Activated T-cell treated with anti-CD3 and anti-CD28 coated beads, Interleukin-2, amount 50 U/mL, for 24 hours (primary cell): ENCODE results near the gene HIVEP1.

ENCODE experiments used
- DNase-seq: peaks from one replicate; pipeline ENCODE4 v3.0.0-alpha.2; 2020
- H3K27ac Mint-ChIP-seq: 2 replicates; pipeline ENCODE4 v1.8.0; 2020; ENCODE audit warnings: mild to moderate bottlenecking, mixed read lengths
- H3K27me3 Mint-ChIP-seq: 2 replicates; pipeline ENCODE4 v1.8.0; 2020; ENCODE audit warnings: mixed read lengths
- H3K36me3 Mint-ChIP-seq: 2 replicates; pipeline ENCODE4 v1.8.0; 2020; ENCODE audit warnings: low read depth, mixed read lengths
- H3K4me1 Mint-ChIP-seq: 2 replicates; pipeline ENCODE4 v1.8.0; 2020; ENCODE audit warnings: low read depth, mixed read lengths
- H3K4me3 Mint-ChIP-seq: 2 replicates; pipeline ENCODE4 v1.8.0; 2020; ENCODE audit warnings: mild to moderate bottlenecking, moderate library complexity, mixed read lengths
- H3K9me3 Mint-ChIP-seq: 2 replicates; pipeline ENCODE4 v1.8.0; 2020; ENCODE audit warnings: mixed read lengths

The HIVEP1 gene

GRCh38 chr6:12065321-12066140 is 53.4 kb downstream of the HIVEP1 start:
- Mint-ChIP-seq H3K4me3 (no peak overlapping the region), H3K36me3 (peaks cover 2% of the 10 kb centered on the region)

GRCh38 chr6:12066297-12066696 is 54.2 kb downstream of the HIVEP1 start:
- H3K27me3 Mint-ChIP-seq = no peaks in the 10 kb centered on the region
- no peak overlapping the region for H3K4me3 Mint-ChIP-seq
- no peak for DNase-seq
- peaks cover 63% of the 10 kb centered on the region for H3K4me1 Mint-ChIP-seq
- peaks cover 2% of the 10 kb centered on the region for H3K36me3 Mint-ChIP-seq
- no peak overlapping the region for H3K27ac Mint-ChIP-seq
- no peaks in the 10 kb centered on the region for H3K9me3 Mint-ChIP-seq

More at GRCh38 chr6:12065321-12066140, 53.4 kb downstream of the HIVEP1 start:
- Mint-ChIP-seq H3K9me3 (no peaks in the 10 kb centered on the region), H3K27me3 (no peaks in the 10 kb centered on the region), H3K4me1 (peaks cover 63% of the 10 kb centered on the region), H3K27ac (peak overlapping the region; percentile 55)
- DNase-seq = no peak

- Mint-ChIP-seq H3K4me1 (peaks cover 63% of the 10 kb centered on the region), H3K36me3 (peaks cover 2% of the 10 kb centered on the region)
Observed at GRCh38 chr6:12068899-12069557, 56.9 kb downstream of the HIVEP1 start.

GRCh38 chr6:12069891-12070529 is 57.9 kb downstream of the HIVEP1 start:
- H3K36me3 Mint-ChIP-seq = peaks cover 2% of the 10 kb centered on the region
- no peaks in the 10 kb centered on the region for H3K9me3 Mint-ChIP-seq
- no peak overlapping the region for H3K27ac Mint-ChIP-seq
- no peak overlapping the region for H3K4me3 Mint-ChIP-seq
- DNase-seq = no peak
- H3K27me3 Mint-ChIP-seq = no peaks in the 10 kb centered on the region
- H3K4me1 Mint-ChIP-seq = peaks cover 59% of the 10 kb centered on the region

More at GRCh38 chr6:12068899-12069557, 56.9 kb downstream of the HIVEP1 start:
- H3K27me3 Mint-ChIP-seq = no peaks in the 10 kb centered on the region
- no peak for DNase-seq
- H3K27ac Mint-ChIP-seq = no peak overlapping the region
- H3K9me3 Mint-ChIP-seq = no peaks in the 10 kb centered on the region
- H3K4me3 Mint-ChIP-seq = no peak overlapping the region

- H3K36me3 Mint-ChIP-seq = no peaks in the 10 kb centered on the region
- no peak overlapping the region for H3K27ac Mint-ChIP-seq
- DNase-seq = no peak
- H3K4me1 Mint-ChIP-seq = peaks cover 57% of the 10 kb centered on the region
- H3K27me3 Mint-ChIP-seq = no peaks in the 10 kb centered on the region
- no peak overlapping the region for H3K4me3 Mint-ChIP-seq
- H3K9me3 Mint-ChIP-seq = no peaks in the 10 kb centered on the region
Observed at GRCh38 chr6:12071064-12071615, 59.0 kb downstream of the HIVEP1 start.

- H3K4me3 Mint-ChIP-seq = no peak overlapping the region
- no peaks in the 10 kb centered on the region for H3K9me3 Mint-ChIP-seq
- H3K4me1 Mint-ChIP-seq = peaks cover 59% of the 10 kb centered on the region
- H3K27ac Mint-ChIP-seq = peak overlapping the region; percentile 31
- H3K36me3 Mint-ChIP-seq = peaks cover 18% of the 10 kb centered on the region
- no peak for DNase-seq
- no peaks in the 10 kb centered on the region for H3K27me3 Mint-ChIP-seq
Observed at GRCh38 chr6:12075067-12075563, 63.0 kb downstream of the HIVEP1 start.

- H3K9me3 Mint-ChIP-seq = no peaks in the 10 kb centered on the region
- H3K4me1 Mint-ChIP-seq = peaks cover 65% of the 10 kb centered on the region
- DNase-seq = no peak
- peaks cover 18% of the 10 kb centered on the region for H3K36me3 Mint-ChIP-seq
- peak overlapping the region; percentile 26 for H3K27ac Mint-ChIP-seq
- no peaks in the 10 kb centered on the region for H3K27me3 Mint-ChIP-seq
- no peak overlapping the region for H3K4me3 Mint-ChIP-seq
Observed at GRCh38 chr6:12077021-12077710, 65.1 kb downstream of the HIVEP1 start.

GRCh38 chr6:12078014-12078413 is 65.9 kb downstream of the HIVEP1 start:
- no peak overlapping the region for H3K27ac Mint-ChIP-seq
- peaks cover 18% of the 10 kb centered on the region for H3K36me3 Mint-ChIP-seq
- H3K27me3 Mint-ChIP-seq = no peaks in the 10 kb centered on the region
- no peak overlapping the region for H3K4me3 Mint-ChIP-seq
- H3K4me1 Mint-ChIP-seq = peaks cover 62% of the 10 kb centered on the region
- no peaks in the 10 kb centered on the region for H3K9me3 Mint-ChIP-seq
- DNase-seq = no peak

- H3K4me1 Mint-ChIP-seq = peaks cover 60% of the 10 kb centered on the region
- H3K27me3 Mint-ChIP-seq = no peaks in the 10 kb centered on the region
- H3K36me3 Mint-ChIP-seq = peaks cover 14% of the 10 kb centered on the region
- no peak overlapping the region for H3K27ac Mint-ChIP-seq
- no peak for DNase-seq
- no peak overlapping the region for H3K4me3 Mint-ChIP-seq
- no peaks in the 10 kb centered on the region for H3K9me3 Mint-ChIP-seq
Observed at GRCh38 chr6:12081771-12082170, 69.7 kb downstream of the HIVEP1 start.

- Mint-ChIP-seq H3K27me3 (no peaks in the 10 kb centered on the region), H3K9me3 (no peaks in the 10 kb centered on the region), H3K36me3 (peaks cover 12% of the 10 kb centered on the region), H3K4me3 (no peak overlapping the region), H3K27ac (no peak overlapping the region), H3K4me1 (peaks cover 54% of the 10 kb centered on the region)
- DNase-seq = no peak
Observed at GRCh38 chr6:12082368-12082767, 70.3 kb downstream of the HIVEP1 start.

GRCh38 chr6:12083302-12083701 is 71.2 kb downstream of the HIVEP1 start:
- Mint-ChIP-seq H3K27ac (no peak overlapping the region), H3K9me3 (no peaks in the 10 kb centered on the region), H3K4me1 (peaks cover 47% of the 10 kb centered on the region), H3K36me3 (peaks cover 3% of the 10 kb centered on the region), H3K27me3 (no peaks in the 10 kb centered on the region), H3K4me3 (no peak overlapping the region)
- no peak for DNase-seq

GRCh38 chr6:12083763-12084162 is 71.7 kb downstream of the HIVEP1 start:
- Mint-ChIP-seq H3K4me3 (no peak overlapping the region), H3K27ac (no peak overlapping the region), H3K27me3 (no peaks in the 10 kb centered on the region), H3K36me3 (peaks cover 1% of the 10 kb centered on the region), H3K4me1 (peaks cover 47% of the 10 kb centered on the region), H3K9me3 (no peaks in the 10 kb centered on the region)
- DNase-seq = no peak

GRCh38 chr6:12084681-12085080 is 72.6 kb downstream of the HIVEP1 start:
- H3K36me3 Mint-ChIP-seq = peaks cover 6% of the 10 kb centered on the region
- peaks cover 47% of the 10 kb centered on the region for H3K4me1 Mint-ChIP-seq
- H3K27ac Mint-ChIP-seq = no peak overlapping the region
- no peak for DNase-seq
- no peaks in the 10 kb centered on the region for H3K27me3 Mint-ChIP-seq
- no peak overlapping the region for H3K4me3 Mint-ChIP-seq
- H3K9me3 Mint-ChIP-seq = no peaks in the 10 kb centered on the region

- H3K4me1 Mint-ChIP-seq = peaks cover 25% of the 10 kb centered on the region
Observed at GRCh38 chr6:12088531-12088930, 76.4 kb downstream of the HIVEP1 start.

More at GRCh38 chr6:12088531-12088930, 76.4 kb downstream of the HIVEP1 start:
- Mint-ChIP-seq H3K27me3 (no peaks in the 10 kb centered on the region), H3K36me3 (peaks cover 34% of the 10 kb centered on the region), H3K4me3 (no peak overlapping the region), H3K9me3 (no peaks in the 10 kb centered on the region), H3K27ac (no peak overlapping the region)
- no peak for DNase-seq
